Mesendoderm (in vitro differentiated cells): ENCODE measurements around the gene UBASH3A.

Experiments used
- DNase-seq: peaks from one replicate; pipeline ENCODE4 v3.0.0; 2013
- H2AK5ac ChIP-seq: 2 replicates; pipeline ENCODE4 v1.6.1; 2013; ENCODE audit warnings: low read length, inconsistent platforms
- H2BK120ac ChIP-seq: 2 replicates; pipeline ENCODE4 v1.6.1; 2013; ENCODE audit warnings: low read depth, mild to moderate bottlenecking, low read length, moderate library complexity, mixed read lengths
- H2BK15ac ChIP-seq: replicated peaks from 2 replicates; pipeline ENCODE4 v1.6.1; 2013; ENCODE audit warnings: low read depth, mild to moderate bottlenecking, moderate library complexity
- H2BK5ac ChIP-seq: 2 replicates; pipeline ENCODE4 v1.6.1; 2013; ENCODE audit warnings: low read length, inconsistent platforms
- H3K18ac ChIP-seq: 2 replicates; pipeline ENCODE4 v1.6.1; 2013; ENCODE audit warnings: mild to moderate bottlenecking, low read length, mixed read lengths
- H3K23ac ChIP-seq: one replicate; pipeline ENCODE4 v1.6.1; 2013; ENCODE audit warnings: low read length
- H3K27ac ChIP-seq: 2 replicates; pipeline ENCODE4 v1.5.1; 2013; ENCODE audit warnings: low read depth, mild to moderate bottlenecking, inconsistent platforms, low read length, moderate library complexity
- H3K27me3 ChIP-seq: 2 replicates; pipeline ENCODE4 v1.6.1; 2013; ENCODE audit warnings: low read length, control low read depth, mild to moderate bottlenecking, inconsistent platforms; ENCODE audit not compliant: insufficient read depth, poor library complexity
- H3K36me3 ChIP-seq: 2 replicates; pipeline ENCODE4 v1.6.1; 2013; ENCODE audit warnings: low read length, inconsistent platforms; ENCODE audit not compliant: control insufficient read depth, insufficient read depth
- H3K4ac ChIP-seq: one replicate; pipeline ENCODE4 v1.6.1; 2013; ENCODE audit warnings: low read depth, mild to moderate bottlenecking, low read length, moderate library complexity
- H3K4me1 ChIP-seq: 2 replicates; pipeline ENCODE4 v1.6.1; 2013; ENCODE audit warnings: low read depth, low read length, inconsistent platforms; ENCODE audit not compliant: control insufficient read depth
- H3K4me2 ChIP-seq: 2 replicates; pipeline ENCODE4 v1.6.1; 2013; ENCODE audit warnings: low read length
- H3K4me3 ChIP-seq: 2 replicates; pipeline ENCODE4 v1.5.1; 2013; ENCODE audit warnings: mild to moderate bottlenecking, low read length
- H3K56ac ChIP-seq: one replicate; pipeline ENCODE4 v1.6.1; 2013; ENCODE audit warnings: low read length
- H3K79me1 ChIP-seq: 2 replicates; pipeline ENCODE4 v1.6.1; 2013; ENCODE audit warnings: low read length, inconsistent platforms
- H3K79me2 ChIP-seq: 2 replicates; pipeline ENCODE4 v1.6.1; 2013; ENCODE audit warnings: mild to moderate bottlenecking, low read length; ENCODE audit not compliant: control insufficient read depth, insufficient read depth
- H3K9ac ChIP-seq: 2 replicates; pipeline ENCODE4 v1.6.1; 2013; ENCODE audit warnings: low read length, inconsistent platforms
- H4K5ac ChIP-seq: one replicate; pipeline ENCODE4 v1.6.1; 2013; ENCODE audit warnings: low read length
- H4K8ac ChIP-seq: one replicate; pipeline ENCODE4 v1.6.1; 2013; ENCODE audit warnings: low read depth, mild to moderate bottlenecking, control low read depth, low read length, moderate library complexity
- WGBS: extraction: QIAGEN DNeasy Blood & Tissue Kit; methylation state at CpG from one replicate; pipeline ENCODE4 v1.1.7; 2013; ENCODE audit warnings: low lambda C conversion rate, missing lambda C conversion rate; ENCODE audit not compliant: insufficient coverage; ENCODE audit errors: extremely low coverage; 5-methylcytosine and 5-hydroxymethylcytosine counted together

UBASH3A gene

GRCh38 chr21:42431196-42431595 lies 27.5 kb downstream of the UBASH3A start:
- Histone ChIP-seq H2BK15ac (no peak overlapping the region), H3K27ac (no peak overlapping the region), H3K4me2 (no peak overlapping the region), H3K23ac (no peak overlapping the region), H3K9ac (no peak overlapping the region), H3K79me2 (no peaks in the 10 kb centered on the region), H3K18ac (no peak overlapping the region), H2BK5ac (no peak overlapping the region), H3K4me3 (no peak overlapping the region), H3K27me3 (no peaks in the 10 kb centered on the region), H3K4ac (no peak overlapping the region), H3K36me3 (no peaks in the 10 kb centered on the region), H4K8ac (no peak overlapping the region), H3K4me1 (no peaks in the 10 kb centered on the region), H3K79me1 (no peaks in the 10 kb centered on the region), H2AK5ac (no peak overlapping the region), H2BK120ac (no peak overlapping the region), H3K56ac (no peak overlapping the region), H4K5ac (no peak overlapping the region)
- no peak for DNase-seq
- no CpG with 5 or more reads among the region's 7 CpGs for WGBS

DNA sequence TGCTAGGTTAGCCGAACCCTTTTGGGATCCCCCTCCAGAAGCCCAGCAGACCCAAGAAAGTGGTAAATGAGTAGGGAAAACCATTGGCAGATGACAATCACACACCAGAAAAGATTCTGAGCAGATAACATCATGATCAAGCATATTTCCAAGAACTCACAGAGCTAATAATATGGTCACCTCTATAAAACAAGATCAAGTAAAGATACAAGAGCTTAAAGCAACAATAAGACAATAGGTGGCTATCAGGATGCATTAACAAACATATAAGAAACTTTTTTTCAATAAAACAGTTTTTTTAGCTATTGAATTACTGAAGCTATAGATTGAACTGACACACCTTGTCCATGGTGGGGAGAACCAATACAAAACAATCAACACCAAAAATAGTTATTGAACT lies 29.0 kb downstream of the UBASH3A start:
- no peak overlapping the region for H3K9ac ChIP-seq
- H3K27ac ChIP-seq: no peak overlapping the region
- H3K79me2 ChIP-seq: no peaks in the 10 kb centered on the region
- no peak overlapping the region for H2AK5ac ChIP-seq
- no peaks in the 10 kb centered on the region for H3K79me1 ChIP-seq
- H4K8ac ChIP-seq: no peak overlapping the region
- WGBS: no CpG with 5 or more reads among the region's 1 CpG
- no peaks in the 10 kb centered on the region for H3K27me3 ChIP-seq
- no peak overlapping the region for H2BK15ac ChIP-seq
- no peak overlapping the region for H3K4me3 ChIP-seq
- H3K4ac ChIP-seq: no peak overlapping the region
- H4K5ac ChIP-seq: no peak overlapping the region
- no peaks in the 10 kb centered on the region for H3K36me3 ChIP-seq
- no peak overlapping the region for H2BK120ac ChIP-seq
- no peaks in the 10 kb centered on the region for H3K4me1 ChIP-seq
- DNase-seq: no peak
- H3K18ac ChIP-seq: no peak overlapping the region
- H3K4me2 ChIP-seq: no peak overlapping the region
- no peak overlapping the region for H3K56ac ChIP-seq
- no peak overlapping the region for H3K23ac ChIP-seq
- H2BK5ac ChIP-seq: no peak overlapping the region

- H3K79me1 ChIP-seq: no peaks in the 10 kb centered on the region
- no peaks in the 10 kb centered on the region for H3K4me1 ChIP-seq
- no peak overlapping the region for H2BK15ac ChIP-seq
- H4K5ac ChIP-seq: no peak overlapping the region
- H2BK120ac ChIP-seq: no peak overlapping the region
- H3K27ac ChIP-seq: no peak overlapping the region
- no peak overlapping the region for H2BK5ac ChIP-seq
- no peak for DNase-seq
- H3K36me3 ChIP-seq: no peaks in the 10 kb centered on the region
- no peak overlapping the region for H3K23ac ChIP-seq
- H3K27me3 ChIP-seq: no peaks in the 10 kb centered on the region
- no peaks in the 10 kb centered on the region for H3K79me2 ChIP-seq
- H3K4me2 ChIP-seq: no peak overlapping the region
- no peak overlapping the region for H3K18ac ChIP-seq
- no peak overlapping the region for H3K4ac ChIP-seq
- no peak overlapping the region for H3K4me3 ChIP-seq
- no peak overlapping the region for H2AK5ac ChIP-seq
- no CpG with 5 or more reads among the region's 10 CpGs for WGBS
- no peak overlapping the region for H4K8ac ChIP-seq
- H3K9ac ChIP-seq: no peak overlapping the region
- H3K56ac ChIP-seq: no peak overlapping the region
Observed at GRCh38 chr21:42433946-42434551, 30.3 kb downstream of the UBASH3A start.

DNA sequence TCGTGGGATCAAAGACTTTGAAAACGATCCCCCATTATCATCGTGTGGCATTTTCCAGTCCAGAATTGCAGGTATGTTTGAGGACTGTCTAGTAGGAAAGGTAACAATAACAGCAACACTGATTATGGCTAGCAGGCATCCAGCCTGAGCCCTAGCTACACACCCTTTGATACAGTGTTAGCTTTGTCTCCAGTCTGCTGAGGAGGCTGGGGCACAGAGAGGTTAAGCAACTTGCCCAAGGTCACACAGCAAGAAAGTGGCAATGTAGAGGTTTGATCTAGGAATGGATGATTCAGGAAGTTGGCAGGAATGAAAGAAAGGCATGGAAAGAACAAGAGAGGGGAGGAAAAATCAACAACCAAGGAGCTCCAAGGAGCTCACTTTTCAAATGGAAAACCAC lies 31.2 kb downstream of the UBASH3A start:
- no peak overlapping the region for H2BK15ac ChIP-seq
- H4K8ac ChIP-seq: no peak overlapping the region
- WGBS: no CpG with 5 or more reads among the region's 3 CpGs
- H3K18ac ChIP-seq: no peak overlapping the region
- no peaks in the 10 kb centered on the region for H3K27me3 ChIP-seq
- no peak overlapping the region for H2BK120ac ChIP-seq
- H3K4me1 ChIP-seq: no peaks in the 10 kb centered on the region
- H4K5ac ChIP-seq: no peak overlapping the region
- H3K9ac ChIP-seq: no peak overlapping the region
- H3K4me2 ChIP-seq: no peak overlapping the region
- H2AK5ac ChIP-seq: no peak overlapping the region
- no peak for DNase-seq
- H3K56ac ChIP-seq: no peak overlapping the region
- no peak overlapping the region for H3K23ac ChIP-seq
- H3K36me3 ChIP-seq: no peaks in the 10 kb centered on the region
- no peaks in the 10 kb centered on the region for H3K79me1 ChIP-seq
- H3K27ac ChIP-seq: no peak overlapping the region
- H3K79me2 ChIP-seq: no peaks in the 10 kb centered on the region
- H3K4ac ChIP-seq: no peak overlapping the region
- H2BK5ac ChIP-seq: no peak overlapping the region
- no peak overlapping the region for H3K4me3 ChIP-seq

DNA sequence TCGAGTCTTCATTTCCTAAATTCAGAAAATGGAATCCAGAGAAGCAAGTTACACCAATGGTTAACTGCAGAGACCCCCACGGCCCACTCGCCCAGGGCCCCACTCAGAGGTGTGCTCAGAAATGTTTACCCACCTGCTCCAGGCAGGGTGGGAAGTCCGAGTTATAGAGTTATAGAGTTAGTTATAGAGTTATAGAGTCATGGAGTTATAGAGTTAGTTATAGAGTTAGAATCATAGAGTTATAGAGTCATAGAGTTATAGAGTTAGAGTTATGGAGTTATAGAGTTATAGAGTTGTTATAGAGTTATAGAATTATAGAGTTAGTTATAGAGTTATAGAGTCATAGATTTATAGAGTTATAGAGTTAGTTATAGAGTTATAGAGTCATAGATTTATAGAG lies 31.7 kb downstream of the UBASH3A start:
- no peak overlapping the region for H3K4me3 ChIP-seq
- no peak overlapping the region for H4K8ac ChIP-seq
- no peak overlapping the region for H3K27ac ChIP-seq
- H3K18ac ChIP-seq: no peak overlapping the region
- no peak overlapping the region for H3K23ac ChIP-seq
- H3K9ac ChIP-seq: no peak overlapping the region
- no peaks in the 10 kb centered on the region for H3K79me1 ChIP-seq
- H3K36me3 ChIP-seq: no peaks in the 10 kb centered on the region
- DNase-seq: no peak
- no CpG with 5 or more reads among the region's 4 CpGs for WGBS
- no peak overlapping the region for H2BK15ac ChIP-seq
- H3K4me1 ChIP-seq: no peaks in the 10 kb centered on the region
- H2BK120ac ChIP-seq: no peak overlapping the region
- H3K4ac ChIP-seq: no peak overlapping the region
- no peak overlapping the region for H4K5ac ChIP-seq
- no peak overlapping the region for H2BK5ac ChIP-seq
- no peaks in the 10 kb centered on the region for H3K79me2 ChIP-seq
- no peaks in the 10 kb centered on the region for H3K27me3 ChIP-seq
- no peak overlapping the region for H3K56ac ChIP-seq
- H2AK5ac ChIP-seq: no peak overlapping the region
- H3K4me2 ChIP-seq: no peak overlapping the region

DNA sequence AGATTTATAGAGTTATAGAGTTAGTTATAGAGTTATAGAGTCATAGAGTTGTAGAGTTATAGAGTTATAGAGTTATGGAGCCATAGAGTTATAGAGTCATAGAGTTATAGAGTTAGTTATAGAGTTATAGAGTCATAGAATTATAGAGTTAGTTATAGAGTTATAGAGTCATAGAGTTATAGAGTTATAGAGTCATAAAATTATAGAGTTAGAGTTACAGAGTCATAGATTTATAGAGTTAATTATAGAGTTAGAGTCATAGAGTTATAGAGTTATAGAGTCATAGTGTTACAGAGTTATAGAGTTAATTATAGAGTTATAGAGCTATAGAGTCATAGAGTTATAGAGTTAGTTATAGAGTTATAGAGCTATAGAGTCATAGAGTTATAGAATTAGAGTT lies 32.1 kb downstream of the UBASH3A start:
- DNase-seq: no peak
- Histone ChIP-seq H3K18ac (no peak overlapping the region), H3K56ac (no peak overlapping the region), H3K4ac (no peak overlapping the region), H3K23ac (no peak overlapping the region), H2AK5ac (no peak overlapping the region), H2BK5ac (no peak overlapping the region), H4K5ac (no peak overlapping the region), H3K4me3 (no peak overlapping the region), H3K4me2 (no peak overlapping the region), H3K79me2 (no peaks in the 10 kb centered on the region), H2BK15ac (no peak overlapping the region), H3K27me3 (no peaks in the 10 kb centered on the region), H3K27ac (no peak overlapping the region), H4K8ac (no peak overlapping the region), H3K79me1 (no peaks in the 10 kb centered on the region), H2BK120ac (no peak overlapping the region), H3K9ac (no peak overlapping the region), H3K4me1 (no peaks in the 10 kb centered on the region), H3K36me3 (no peaks in the 10 kb centered on the region)
